Spleen (tissue), 7 donors: ENCODE measurements around the gene LONRF2.

Experiments
- CTCF ChIP-seq, 11 experiments: fragments of 200-600 bp in 7 of 11; fragments of 450-650 bp in 4 of 11; sonication (generic) in 4 of 11; IDR thresholded peaks in 8 of 11; conservative IDR thresholded peaks in 3 of 11; 1 replicate in 7 of 11; 2 replicates in 4 of 11; pipeline versions ENCODE4 v1.4.0 to v1.8.0; 2016 to 2021; ENCODE audit warnings: antibody characterized with exemption in 11 of 11, inconsistent platforms in 4 of 11, mild to moderate bottlenecking in 1 of 11
- POLR2A ChIP-seq, 3 donors: fragments of 450-650 bp; IDR thresholded peaks; one replicate each; pipeline ENCODE4 v1.5.1; 2017; ENCODE audit warnings: antibody characterized with exemption in 3 of 3, mild to moderate bottlenecking in 1 of 3
- POLR2AphosphoS5 ChIP-seq, 3 donors: sonication (generic); formaldehyde crosslinking; IDR thresholded peaks; one replicate each; pipeline ENCODE4 v1.5.1; 2017; ENCODE audit warnings: antibody characterized with exemption in 3 of 3
- donor health status: DM: no; HTN: no; CAD: no; lungs with moderate emphysema.
- donor health status: DM: no; HTN: no; CAD: no.
- donor health status: DM: no; HTN: no; CAD: no.

GRCh38 chr2:100359576-100359975 is 37.3 kb upstream of the LONRF2 start:
- TF ChIP-seq CTCF (IDR thresholded peaks at IDR 0.05 in 8 of 11, conservative IDR thresholded peaks at IDR 0.05 in 3 of 11) (no peak), POLR2AphosphoS5 (IDR thresholded peaks at IDR 0.05) (no peak), POLR2A (IDR thresholded peaks at IDR 0.05) (no peak)
